Esophagus muscularis mucosa (tissue), 4 donors: ENCODE results near the gene NID1. TPM values are rescaled to one million over a fixed set of nuclear protein-coding genes. Genes with fewer than 3 reads are reported as not detected.

Experiments
- DNase-seq: peaks from one replicate; pipeline ENCODE4 v3.0.0-alpha.2; 2017; ENCODE audit errors: extremely low spot score
- H3K27ac ChIP-seq, 4 donors: fragments of 200-600 bp; sonication (generic); replicated peaks in 1 of 4; 1 replicate in 3 of 4; 2 replicates in 1 of 4; pipeline ENCODE4 v1.5.1; 2016 to 2019; ENCODE audit warnings: mild to moderate bottlenecking in 1 of 4
- H3K27me3 ChIP-seq, 4 donors: fragments of 200-600 bp; sonication (generic); one replicate each; pipeline versions ENCODE4 v1.5.1 to v1.6.0; 2016 to 2019
- H3K36me3 ChIP-seq, 4 donors: fragments of 200-600 bp; sonication (generic); one replicate each; pipeline ENCODE4 v1.5.1; 2016 to 2019
- H3K4me1 ChIP-seq, 4 donors: fragments of 200-600 bp; sonication (generic); one replicate each; pipeline ENCODE4 v1.5.1; 2016 to 2019
- H3K4me3 ChIP-seq, 4 donors: fragments of 200-600 bp; sonication (generic); 1 replicate in 2 of 4; 2 replicates in 2 of 4; pipeline ENCODE4 v1.5.1; 2016 to 2019; ENCODE audit warnings: mild to moderate bottlenecking in 4 of 4, moderate library complexity in 1 of 4
- H3K9me3 ChIP-seq, 4 donors: fragments of 200-600 bp; sonication (generic); 1 replicate in 3 of 4; 2 replicates in 1 of 4; pipeline ENCODE4 v1.5.1; 2016 to 2019
- CTCF ChIP-seq, 3 experiments: fragments of 200-600 bp in 2 of 3; fragments of 450-650 bp in 1 of 3; sonication (generic) in 2 of 3; IDR thresholded peaks; one replicate each; pipeline ENCODE4 v1.5.1; 2017 to 2019; ENCODE audit warnings: antibody characterized with exemption in 3 of 3, mild to moderate bottlenecking in 2 of 3, moderate library complexity in 1 of 3
- EP300 ChIP-seq: sonication (generic); formaldehyde crosslinking; IDR thresholded peaks from one replicate; pipeline ENCODE4 v1.6.1; 2017; ENCODE audit warnings: antibody characterized with exemption
- POLR2A ChIP-seq: fragments of 450-650 bp; IDR thresholded peaks from one replicate; pipeline ENCODE4 v1.6.1; 2017; ENCODE audit warnings: antibody characterized with exemption, moderate library complexity, mild to moderate bottlenecking, low read depth
- POLR2AphosphoS5 ChIP-seq, 2 donors: sonication (generic); formaldehyde crosslinking; IDR thresholded peaks; one replicate each; pipeline ENCODE4 v1.6.1; 2017; ENCODE audit warnings: antibody characterized with exemption in 2 of 2
- WGBS: methylation state at CpG from one replicate; pipeline ENCODE4 v1.1.5; 2018; 5-methylcytosine and 5-hydroxymethylcytosine counted together
- intact Hi-C: fragments of 100-400 bp; cut with DNase I; formaldehyde crosslinking; loops from one replicate; pipeline ENCODE4 v1.15.1; 2023
- total RNA-seq, 4 donors: library from RNA; depleted of rRNA; stranded (reverse); fragments of >200 nt; gene quantifications; one replicate each; pipeline versions ENCODE4 v1.1.0 to v1.2.1, GENCODE V29; 2016

The NID1 gene
- total RNA-seq, 4 donors from 2014 or later: 187 to 390 (median 287) TPM

GRCh38 chr1:235989105-235989504 lies 75.8 kb downstream of the NID1 start:
- 92% methylated on average over 1 of the region's 1 CpG for WGBS
- no peak for DNase-seq
- Histone ChIP-seq H3K27me3 (no peaks in the 10 kb centered on the region), H3K4me3 (no peak overlapping the region), H3K36me3 (peaks cover 48 to 88% (median 80%) of the 10 kb centered on the region in 4 donors), H3K27ac (no peak overlapping the region), H3K4me1 (peaks cover 11 to 17% (median 13%) of the 10 kb centered on the region in 4 donors), H3K9me3 (peaks cover 0 to 11% (median 0%) of the 10 kb centered on the region in 4 donors)
- intact Hi-C loops: no loop called here
- no peak for TF ChIP-seq POLR2AphosphoS5 (IDR thresholded peaks at IDR 0.05)
- TF ChIP-seq EP300: no peak
- no peak for TF ChIP-seq CTCF (IDR thresholded peaks at IDR 0.05)
- no peak for TF ChIP-seq POLR2A

DNA sequence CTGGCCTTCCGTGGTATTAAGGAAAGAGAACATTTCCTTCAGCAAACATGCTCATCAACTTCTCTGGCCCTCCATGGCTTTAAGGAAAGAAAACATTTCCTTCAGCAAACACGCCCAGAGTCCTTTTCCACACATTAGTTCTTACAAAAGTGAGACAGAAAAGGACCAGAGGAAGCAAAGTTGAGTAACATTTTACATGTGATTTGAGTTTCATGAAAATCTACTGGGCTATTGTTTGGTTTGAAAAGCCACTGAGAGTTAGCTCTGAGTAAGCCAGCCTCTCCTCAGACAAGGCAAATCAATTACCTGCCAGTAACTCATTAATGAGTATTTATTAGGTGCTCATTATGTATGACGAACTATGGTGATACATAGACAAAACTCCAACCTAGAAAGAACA lies 78.0 kb downstream of the NID1 start:
- 71% methylated on average over 3 of the region's 3 CpGs for WGBS
- H3K27ac ChIP-seq: peak overlapping the region; percentile 1 to 50 (median 32)
- TF ChIP-seq EP300 (no peak), POLR2AphosphoS5 (IDR thresholded peaks at IDR 0.05) (peak in 1 of 2 donors; percentile 10)
- peaks cover 18 to 24% (median 22%) of the 10 kb centered on the region in 4 donors for H3K4me1 ChIP-seq
- no peak for DNase-seq
- H3K27me3 ChIP-seq: no peaks in the 10 kb centered on the region
- intact Hi-C loops: no loop called here
- peaks cover 45 to 88% (median 80%) of the 10 kb centered on the region in 4 donors for H3K36me3 ChIP-seq
- H3K4me3 ChIP-seq: no peak overlapping the region
- H3K9me3 ChIP-seq: peaks cover 0 to 11% (median 0%) of the 10 kb centered on the region in 4 donors

DNA sequence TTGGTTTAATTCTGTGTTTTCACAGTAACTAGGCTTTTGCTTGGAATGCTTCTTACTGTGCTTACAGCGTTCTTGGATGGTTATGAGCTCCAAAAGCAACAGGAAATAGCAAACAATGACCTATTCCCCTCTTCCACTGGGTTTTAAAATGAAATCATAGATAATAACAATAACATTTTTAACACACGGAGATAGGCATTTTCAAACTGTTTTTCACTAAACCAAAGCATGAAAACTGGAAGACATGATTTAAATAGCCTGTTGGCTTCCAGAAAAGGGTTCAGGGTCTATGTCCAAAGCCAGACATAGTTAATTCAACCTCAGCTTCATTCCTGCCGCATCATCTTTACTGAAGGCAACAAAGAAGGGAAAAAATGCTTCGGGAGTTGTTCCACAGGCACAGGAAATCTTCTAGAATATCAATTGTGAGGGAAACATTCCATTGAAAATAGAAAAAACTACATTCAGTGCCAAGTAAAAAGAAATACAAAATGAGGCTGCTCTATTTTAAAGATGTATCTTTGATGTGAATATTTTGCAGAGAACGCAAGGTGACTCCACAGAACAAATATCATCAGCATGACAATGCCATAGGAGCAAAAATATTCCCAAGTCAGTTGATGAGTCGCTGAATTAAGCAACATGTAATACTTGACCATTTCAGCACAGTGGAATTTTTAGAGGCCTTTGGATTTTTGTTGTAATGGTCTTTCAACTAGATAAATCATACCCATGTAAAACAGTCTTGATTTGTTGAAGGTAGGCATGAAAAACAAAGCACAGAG lies 80.7 kb downstream of the NID1 start:
- intact Hi-C loops: no loop called here
- Histone ChIP-seq H3K4me3 (no peak overlapping the region), H3K27ac (peak overlapping the region; percentile 50 to 64 (median 60)), H3K9me3 (no peaks in the 10 kb centered on the region), H3K27me3 (no peaks in the 10 kb centered on the region), H3K4me1 (peaks cover 21 to 26% (median 22%) of the 10 kb centered on the region in 4 donors), H3K36me3 (peaks cover 50 to 88% (median 80%) of the 10 kb centered on the region in 4 donors)
- TF ChIP-seq POLR2AphosphoS5 (IDR thresholded peaks at IDR 0.05) (peak in 1 of 2 donors; percentile 42), CTCF (IDR thresholded peaks at IDR 0.05) (no peak)
- DNase-seq: no peak
- 46% methylated on average over 6 of the region's 6 CpGs for WGBS

DNA sequence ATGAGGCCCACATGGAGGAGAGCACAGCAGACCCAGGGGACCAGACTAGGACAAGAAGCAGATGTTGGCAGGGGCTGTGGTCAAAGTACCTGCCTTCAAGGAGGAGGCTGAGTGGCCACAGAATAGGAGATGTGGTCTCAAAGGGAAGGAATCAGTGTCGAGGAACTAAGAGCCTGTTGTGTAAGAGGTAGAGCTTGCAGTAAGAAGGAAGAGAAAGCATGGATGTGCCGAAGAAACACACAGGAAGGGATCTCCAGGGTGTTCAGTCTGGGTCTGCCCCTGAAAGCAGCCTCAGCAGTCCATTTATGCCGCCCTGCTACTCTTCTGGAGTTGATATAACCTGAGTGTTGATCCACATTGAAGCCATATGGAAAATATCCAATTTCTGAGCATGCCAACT lies 83.9 kb downstream of the NID1 start:
- Histone ChIP-seq H3K36me3 (peaks cover 73 to 100% (median 96%) of the 10 kb centered on the region in 4 donors), H3K4me1 (peaks cover 11 to 26% (median 22%) of the 10 kb centered on the region in 4 donors), H3K27me3 (no peaks in the 10 kb centered on the region), H3K27ac (peak overlapping the region in 2 of 4 donors; percentile 13 to 42), H3K4me3 (no peak overlapping the region), H3K9me3 (no peaks in the 10 kb centered on the region)
- no peak for DNase-seq
- TF ChIP-seq CTCF (IDR thresholded peaks at IDR 0.05): no peak
- TF ChIP-seq POLR2AphosphoS5 (IDR thresholded peaks at IDR 0.05): peak in 1 of 2 donors; percentile 13
- intact Hi-C loops: no loop called here
- 77% methylated on average over 3 of the region's 3 CpGs for WGBS

DNA sequence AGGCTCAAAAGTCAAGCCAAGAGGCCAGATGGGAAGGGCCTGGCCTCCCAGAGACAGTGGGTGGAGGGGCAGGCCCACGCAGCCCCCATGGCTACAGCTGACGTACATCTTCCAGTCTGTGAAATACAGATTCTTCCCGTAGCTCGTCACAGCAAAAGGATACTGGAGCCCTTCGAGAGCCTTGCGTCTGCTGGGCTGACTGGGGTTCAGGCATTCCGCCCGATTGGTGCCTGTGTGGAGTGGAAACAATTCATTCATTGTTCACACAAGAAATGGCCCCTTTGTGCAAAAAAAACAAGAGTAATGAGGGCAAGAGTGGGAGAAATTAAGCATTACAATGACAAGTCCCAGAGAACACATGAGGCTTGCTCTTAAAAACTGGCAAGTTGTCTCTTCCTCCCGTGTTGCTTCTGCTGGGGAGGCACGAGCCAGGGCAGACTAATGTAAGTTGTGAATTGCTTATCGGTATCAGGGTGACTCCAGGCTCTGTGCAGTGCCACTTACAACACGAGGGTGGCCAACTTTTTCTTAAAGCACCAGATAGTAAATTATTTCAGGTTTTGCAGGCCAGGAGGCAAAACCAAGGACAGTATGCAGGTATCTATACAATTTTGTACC lies 85.1 kb downstream of the NID1 start:
- H3K36me3 ChIP-seq: peaks cover 75 to 100% (median 97%) of the 10 kb centered on the region in 4 donors
- H3K27ac ChIP-seq: peak overlapping the region in 3 of 4 donors; percentile 6 to 44 (median 34)
- intact Hi-C loops: loop anchor here (10.0 kb wide), 2 partner anchors 85 to 195 kb away; partner anchors contain the start of gene NID1
- 94% methylated on average over 12 of the region's 12 CpGs for WGBS
- no peaks in the 10 kb centered on the region for H3K27me3 ChIP-seq
- TF ChIP-seq EP300 (no peak), POLR2AphosphoS5 (IDR thresholded peaks at IDR 0.05) (no peak), CTCF (IDR thresholded peaks at IDR 0.05) (no peak), POLR2A (no peak)
- no peak overlapping the region for H3K4me3 ChIP-seq
- H3K4me1 ChIP-seq: peaks cover 10 to 21% (median 16%) of the 10 kb centered on the region in 4 donors
- no peak for DNase-seq
- no peaks in the 10 kb centered on the region for H3K9me3 ChIP-seq
